NCI-H446 treated with DMSO at 0.1 percent for 48 hours (cell line): Measurements from ENCODE around the gene ABCB1.
"Not testable (repeated sequence)": the region's sequence is repeated elsewhere in the genome, so short reads cannot be mapped to it uniquely, and the experiment has no call there.

Source experiments
- DNase-seq: peaks from one replicate; lab custom pipeline; 2025; lab: John Stamatoyannopoulos, UW

Gene ABCB1

GRCh38 chr7:87575521-87575920, 25.2 kb downstream of the ABCB1 start:
- no peak for DNase-seq

GRCh38 chr7:87574630-87575029, 26.1 kb downstream of the ABCB1 start:
- no peak for DNase-seq

- DNase-seq, result not testable (repeated sequence)
Measured at GRCh38 chr7:87572513-87572912, 28.2 kb downstream of the ABCB1 start.

GRCh38 chr7:87570178-87570577, 30.5 kb downstream of the ABCB1 start:
- no peak for DNase-seq

GRCh38 chr7:87567052-87567451, 33.6 kb downstream of the ABCB1 start:
- DNase-seq, result no peak

GRCh38 chr7:87566311-87566900, 34.3 kb downstream of the ABCB1 start:
- DNase-seq, result no peak

GRCh38 chr7:87565877-87566276, 34.8 kb downstream of the ABCB1 start:
- no peak for DNase-seq

- no peak for DNase-seq
Measured at GRCh38 chr7:87564296-87564963, 36.3 kb downstream of the ABCB1 start.

- DNase-seq, result no peak
Measured at GRCh38 chr7:87561702-87562101, 39.0 kb downstream of the ABCB1 start.

- DNase-seq, result no peak
Measured at GRCh38 chr7:87561102-87561501, 39.6 kb downstream of the ABCB1 start.

GRCh38 chr7:87552351-87552900, 48.3 kb downstream of the ABCB1 start:
- no peak for DNase-seq

GRCh38 chr7:87548123-87548919, 52.4 kb downstream of the ABCB1 start:
- DNase-seq, result no peak

GRCh38 chr7:87545760-87546159, 54.9 kb downstream of the ABCB1 start:
- no peak for DNase-seq

GRCh38 chr7:87543623-87544022, 57.1 kb downstream of the ABCB1 start:
- no peak for DNase-seq

GRCh38 chr7:87541648-87542047, 59.0 kb downstream of the ABCB1 start:
- DNase-seq, result no peak

- no peak for DNase-seq
Measured at GRCh38 chr7:87538052-87538451, 62.6 kb downstream of the ABCB1 start.

GRCh38 chr7:87534072-87534471, 66.6 kb downstream of the ABCB1 start:
- no peak for DNase-seq

- DNase-seq, result no peak
Measured at GRCh38 chr7:87530126-87530525, 70.6 kb downstream of the ABCB1 start.

- no peak for DNase-seq
Measured at GRCh38 chr7:87528730-87529129, 72.0 kb downstream of the ABCB1 start.

- DNase-seq, result no peak
Measured at GRCh38 chr7:87518735-87519134, 81.9 kb downstream of the ABCB1 start.

- DNase-seq, result no peak
Measured at GRCh38 chr7:87517891-87518290, 82.8 kb downstream of the ABCB1 start.

- no peak for DNase-seq
Measured at GRCh38 chr7:87517136-87517815, 83.4 kb downstream of the ABCB1 start.
